NCI-H187 (cell line): Measurements from ENCODE around the gene TRIAP1.
"Not testable (repeated sequence)": the region's sequence is repeated elsewhere in the genome, so short reads cannot be mapped to it uniquely, and the experiment has no call there.

Experiments
- DNase-seq, 2 experiments: peaks; one replicate each; lab custom pipeline; 2025; lab: John Stamatoyannopoulos, UW

The TRIAP1 gene

GRCh38 chr12:120445911-120446843 lies at the start of gene TRIAP1, which contains the start of gene GATC:
Gene TRIAP1, minus strand, starts transcription at chr12:120446384. Its CDS starts 12 bp downstream, at chr12:120446372.
Gene GATC, plus strand, starts transcription at chr12:120446444. Its CDS starts 37 bp downstream, at chr12:120446481.
- DNase-seq, result peak; percentile 58 to 74

DNA sequence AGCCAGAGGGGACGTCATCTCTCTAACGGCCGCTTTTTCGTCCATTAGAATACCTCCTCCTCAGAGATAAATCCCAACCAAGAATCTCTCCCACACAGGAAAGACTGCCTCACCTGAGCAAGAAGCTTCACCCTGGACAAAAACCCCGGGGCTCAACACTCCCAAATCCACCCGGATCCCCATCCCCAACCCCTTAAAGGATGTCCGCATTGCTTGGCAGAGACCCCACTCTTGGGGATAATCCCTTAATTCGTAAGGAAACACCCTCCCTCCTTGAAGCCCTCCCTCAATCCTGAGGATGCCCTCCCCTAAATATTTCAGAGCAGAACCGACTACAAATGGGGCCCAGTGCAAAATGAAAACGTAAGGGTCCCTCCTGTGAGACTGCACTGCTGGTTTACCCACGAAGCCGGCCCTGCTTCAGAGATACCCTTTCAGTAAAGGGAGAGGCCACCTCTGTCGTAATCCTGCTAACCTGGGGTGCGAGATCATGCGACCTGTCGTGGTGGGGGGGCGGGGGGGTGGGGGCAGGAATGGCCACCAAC lies 49.1 kb upstream of the TRIAP1 start:
- no peak for DNase-seq

- DNase-seq, result no peak
Observed at GRCh38 chr12:120490833-120491512, 44.8 kb upstream of the TRIAP1 start.

GRCh38 chr12:120490325-120490724 lies 44.1 kb upstream of the TRIAP1 start:
- DNase-seq, result no peak

DNA sequence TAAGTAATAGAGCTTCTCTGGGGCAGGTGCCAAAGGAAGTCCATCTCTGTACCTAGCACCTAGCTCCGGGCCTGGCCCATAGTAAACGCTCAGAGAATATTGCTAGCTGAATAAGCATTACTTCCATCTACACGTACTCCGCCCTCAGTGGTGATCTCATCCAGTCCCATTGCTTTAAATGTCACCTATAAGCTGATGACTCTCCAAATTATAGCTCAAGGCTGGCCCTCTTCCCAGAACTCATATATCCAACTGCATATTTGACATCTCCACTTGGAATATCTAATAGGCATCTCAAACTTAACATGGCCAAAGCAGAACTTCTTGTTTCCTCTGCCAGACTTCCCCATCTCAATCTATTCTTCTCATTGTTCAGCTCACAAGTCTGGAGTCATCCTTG lies 42.8 kb upstream of the TRIAP1 start:
- no peak for DNase-seq

DNA sequence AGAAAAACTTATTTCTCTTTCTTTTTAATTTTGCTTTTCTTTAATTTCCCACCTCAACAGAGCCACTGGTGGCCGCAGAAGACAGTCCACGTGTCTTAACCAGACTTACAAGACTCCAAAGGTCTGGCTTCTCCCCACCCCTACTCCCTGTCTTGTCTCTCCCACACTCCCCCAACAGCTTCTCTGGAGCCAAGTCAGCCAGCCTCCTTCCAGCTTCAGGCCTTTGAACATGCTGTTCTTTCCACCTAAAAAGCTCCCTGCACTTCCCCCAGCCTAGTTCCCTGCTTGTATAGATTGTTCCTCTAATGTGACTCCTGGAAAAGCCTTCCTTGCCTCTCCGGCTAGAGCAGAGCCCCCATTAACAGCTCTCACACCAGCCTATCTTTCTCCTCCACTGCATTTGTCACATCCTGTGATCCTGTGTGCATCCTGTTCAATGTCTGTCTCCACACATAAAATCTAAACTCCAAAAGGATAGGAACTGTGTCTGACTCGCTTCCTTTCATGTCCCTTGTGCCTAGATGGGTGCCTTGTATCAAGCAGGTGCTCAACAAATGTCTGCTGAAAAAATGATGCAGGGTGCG lies 42.0 kb upstream of the TRIAP1 start:
- DNase-seq, result no peak

DNA sequence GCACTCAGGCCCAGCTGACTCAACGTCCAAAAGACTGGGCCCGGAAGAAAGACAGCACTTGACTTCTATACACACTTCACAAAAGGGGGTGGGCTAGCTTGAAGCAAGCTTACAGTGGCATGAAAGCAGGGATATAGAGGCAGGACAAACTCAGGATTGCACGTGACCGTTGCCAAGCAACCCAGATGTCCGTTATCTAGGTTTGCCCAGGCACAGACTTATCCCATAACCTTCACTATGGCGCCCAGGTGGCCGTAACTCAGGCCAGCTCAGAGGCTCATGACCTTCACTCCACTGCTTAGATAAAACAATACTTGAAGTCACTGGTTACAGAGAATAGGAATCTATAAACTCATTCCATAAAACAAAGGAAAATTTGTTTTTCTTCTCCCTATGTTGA lies 41.4 kb upstream of the TRIAP1 start:
- DNase-seq, result not testable (repeated sequence)

- DNase-seq, result no peak
Observed at GRCh38 chr12:120485961-120486881, 40.0 kb upstream of the TRIAP1 start.

- no peak for DNase-seq
Observed at GRCh38 chr12:120483621-120484020, 37.4 kb upstream of the TRIAP1 start.

DNA sequence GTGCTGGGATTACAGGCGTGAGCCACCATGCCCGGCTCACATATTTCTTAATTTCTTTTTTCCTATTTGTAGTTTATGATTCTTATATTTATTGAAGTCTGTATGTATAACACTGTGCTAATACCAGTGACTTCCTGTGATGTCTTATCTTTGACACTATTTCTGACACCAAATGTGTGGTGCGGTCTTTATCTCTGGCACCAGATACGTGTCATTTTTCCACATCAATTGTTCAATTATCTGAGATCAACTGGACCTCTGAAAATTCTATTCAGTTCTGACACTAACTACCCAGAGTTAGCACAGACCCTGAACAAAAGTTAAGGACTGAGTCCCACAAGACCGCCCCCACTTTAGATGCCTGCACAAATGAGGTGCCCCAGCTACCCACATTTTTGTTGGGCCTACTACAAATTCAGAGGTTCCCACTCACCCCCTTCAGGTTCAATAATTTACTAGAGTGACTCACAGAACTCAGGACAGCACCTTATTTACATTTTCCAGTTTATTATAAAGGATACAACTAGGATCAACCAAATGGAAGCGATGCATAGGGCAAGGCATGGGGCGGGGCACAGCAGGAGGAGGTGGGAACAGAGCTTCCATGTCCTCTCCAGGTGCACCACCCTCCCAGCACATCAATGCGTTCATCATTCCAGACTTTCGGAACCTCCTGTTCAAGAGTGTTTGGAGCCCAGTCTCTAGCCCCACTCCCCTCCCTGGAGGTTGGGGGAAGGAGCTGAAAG lies 35.0 kb upstream of the TRIAP1 start:
- no peak for DNase-seq

DNA sequence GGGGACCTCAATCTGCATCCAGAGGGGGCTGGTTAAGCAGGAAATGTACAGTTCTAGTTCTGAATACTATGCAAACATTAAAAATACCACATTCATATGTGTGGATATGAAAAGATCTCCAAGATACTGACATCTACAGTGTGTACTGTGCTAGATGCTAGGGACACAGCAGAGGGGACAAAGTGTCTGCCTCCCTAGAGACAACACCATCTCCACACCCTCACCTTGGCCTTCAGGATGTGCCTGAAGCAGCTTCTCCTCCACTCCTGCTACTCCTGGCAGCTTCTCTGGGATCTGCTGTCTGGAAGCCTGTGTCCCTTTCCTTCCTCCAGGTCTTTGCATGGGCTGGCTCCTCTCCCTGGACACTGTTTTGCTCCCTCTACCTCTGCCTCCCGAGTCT lies 34.0 kb upstream of the TRIAP1 start:
- DNase-seq, result no peak

DNA sequence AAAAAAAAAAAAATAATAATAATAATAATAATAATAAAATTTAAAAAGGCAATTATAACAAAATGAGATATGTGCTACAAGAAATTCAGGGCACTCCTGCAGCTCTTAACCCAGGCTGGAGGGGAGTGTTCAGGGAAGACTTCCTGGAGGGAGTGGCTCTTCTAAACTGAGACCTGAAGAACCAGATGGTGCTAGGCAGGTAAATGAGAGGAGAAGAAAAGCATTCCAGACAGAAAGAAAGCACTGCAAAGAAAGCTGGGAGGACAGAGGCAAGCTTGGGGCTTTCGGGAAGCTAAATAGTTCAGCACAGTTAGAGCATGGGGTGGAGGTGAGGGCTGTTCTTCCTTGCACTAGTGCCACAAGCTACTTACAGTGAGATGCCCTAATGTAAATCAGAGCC lies 33.3 kb upstream of the TRIAP1 start:
- no peak for DNase-seq

DNA sequence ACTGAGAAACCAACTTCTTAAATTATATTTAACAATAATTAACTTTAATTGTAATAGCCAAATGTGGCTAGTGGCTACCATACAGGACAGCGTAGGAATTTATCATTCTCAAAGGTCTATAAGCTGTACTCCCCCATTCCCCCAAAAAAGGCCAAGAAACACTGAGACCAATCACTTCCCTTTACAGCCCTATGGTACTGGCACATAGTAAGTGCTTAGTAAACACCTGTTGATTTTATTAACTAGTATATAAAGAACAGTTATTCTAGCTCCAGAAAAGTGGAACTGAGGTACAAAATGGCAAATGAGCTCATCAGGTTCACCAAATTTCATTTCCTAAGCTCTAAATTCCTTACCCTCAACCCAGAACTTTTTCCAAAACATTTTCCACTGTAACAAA lies 29.5 kb upstream of the TRIAP1 start:
- DNase-seq, result no peak

DNA sequence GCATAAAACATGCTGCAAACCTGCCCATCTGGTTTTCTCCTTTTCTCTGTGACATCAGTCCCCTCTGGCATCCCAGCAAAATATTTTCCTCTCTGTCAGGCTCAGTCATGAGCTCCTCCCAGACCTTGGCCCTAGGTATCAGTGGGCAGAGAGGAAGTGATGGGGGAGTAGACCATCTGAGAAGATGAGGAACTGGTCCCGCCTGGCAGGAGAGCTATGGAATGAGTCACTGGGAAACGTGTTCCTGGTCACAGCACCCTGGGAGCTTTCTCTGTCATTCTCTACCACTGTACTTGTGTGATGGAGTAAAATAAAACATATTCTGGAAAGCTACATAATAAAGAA lies 28.4 kb upstream of the TRIAP1 start:
- DNase-seq, result no peak

- no peak for DNase-seq
Observed at GRCh38 chr12:120473807-120474615, 27.8 kb upstream of the TRIAP1 start.

- no peak for DNase-seq
Observed at GRCh38 chr12:120472521-120472920, 26.3 kb upstream of the TRIAP1 start.

DNA sequence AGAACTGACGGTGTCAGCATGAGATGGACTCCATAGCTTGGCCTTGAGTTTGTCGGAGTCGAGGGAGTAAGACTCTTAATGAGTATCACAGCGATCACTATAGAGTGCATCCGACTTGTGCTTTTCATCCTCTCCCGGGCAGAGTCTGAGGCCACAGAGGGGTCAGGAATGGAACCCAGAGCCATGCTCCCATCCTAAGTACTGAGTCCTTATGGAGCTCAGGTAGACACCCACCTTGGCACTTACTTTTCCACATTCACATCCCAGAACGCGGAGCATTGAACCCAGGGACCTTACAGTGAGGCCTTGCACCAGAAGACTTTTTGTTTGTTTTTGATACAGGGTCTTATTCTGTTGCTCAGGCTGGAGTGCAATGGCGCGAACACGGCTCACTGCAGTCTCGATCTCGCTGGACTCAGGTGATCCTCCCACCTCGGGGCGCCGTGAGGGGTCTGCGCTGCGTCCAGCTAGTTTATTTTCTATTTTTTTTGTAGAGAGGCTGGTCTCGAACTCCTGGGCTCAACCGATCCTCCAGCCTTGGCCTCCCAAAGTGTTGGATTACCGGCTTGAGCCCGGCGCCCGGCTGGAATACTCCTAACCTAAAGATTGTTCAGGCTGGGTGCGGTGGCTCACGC lies 24.1 kb upstream of the TRIAP1 start:
- no peak for DNase-seq

DNA sequence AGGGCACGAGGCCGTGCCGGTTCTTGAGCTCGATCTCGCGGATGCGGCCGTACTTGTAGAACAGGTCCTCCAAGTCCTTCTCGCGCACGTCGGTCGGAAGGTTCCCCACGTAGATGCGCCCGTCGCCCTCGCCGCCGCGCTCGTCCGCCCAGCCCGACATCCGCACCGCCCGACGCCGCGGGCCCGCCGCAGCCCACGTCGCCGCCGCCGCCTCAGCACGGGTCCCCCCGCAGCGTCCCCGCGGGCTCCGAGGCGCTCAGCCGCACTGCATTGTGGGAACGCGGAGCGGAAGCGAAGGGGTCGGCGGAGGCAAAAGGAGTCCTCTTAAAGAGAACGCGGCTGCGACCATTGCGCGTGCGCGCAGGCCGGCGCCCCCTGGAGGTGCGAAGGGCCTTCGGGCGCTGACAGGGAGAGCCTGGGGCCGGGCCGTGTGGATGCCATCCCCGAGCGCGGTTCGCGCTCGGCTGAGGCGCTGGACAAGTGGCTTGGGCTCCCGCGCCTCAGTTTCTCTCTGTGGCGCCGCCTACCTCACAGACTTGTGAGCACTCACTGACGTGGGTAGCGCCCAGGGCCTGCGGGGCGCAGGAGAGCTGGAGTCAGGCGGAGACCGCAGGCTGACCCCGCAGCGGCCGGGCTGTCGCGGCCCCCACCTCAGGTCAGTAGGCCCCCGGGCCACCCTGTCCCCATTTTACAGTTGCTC lies 23.4 kb upstream of the TRIAP1 start, which contains the start of gene SRSF9:
Gene SRSF9 (minus strand): TSS at position 299 of the 700 bp plus-strand sequence. CDS start 139 bp downstream, at position 160.
- peak; percentile 88 to 94 for DNase-seq
